Measurements from ENCODE around the gene KRT7.
A peak's percentile ranks its signal among the peaks of the same experiment; 100 is the strongest.

Gene KRT7

GRCh38 chr12:52211716-52212585 lies 21.1 kb upstream of the KRT7 start:
- no peak for DNase-seq (ENCODE audit: low spot score)

- DNase-seq (ENCODE audit: low spot score) = no peak
Observed at GRCh38 chr12:52212701-52213563, 20.1 kb upstream of the KRT7 start.

- DNase-seq (ENCODE audit: low spot score) = peak; percentile 61
Observed at GRCh38 chr12:52213564-52214420, 19.3 kb upstream of the KRT7 start.

GRCh38 chr12:52214421-52214802 lies 18.6 kb upstream of the KRT7 start:
- no peak for DNase-seq (ENCODE audit: low spot score)

- DNase-seq (ENCODE audit: low spot score) = no peak
Observed at GRCh38 chr12:52215587-52216031, 17.4 kb upstream of the KRT7 start.

GRCh38 chr12:52216100-52216499 lies 16.9 kb upstream of the KRT7 start:
- DNase-seq (ENCODE audit: low spot score) = no peak

GRCh38 chr12:52216807-52217206 lies 16.2 kb upstream of the KRT7 start:
- no peak for DNase-seq (ENCODE audit: low spot score)

- no peak for DNase-seq (ENCODE audit: low spot score)
Observed at GRCh38 chr12:52217223-52217622, 15.8 kb upstream of the KRT7 start.

GRCh38 chr12:52218001-52218400 lies 15.0 kb upstream of the KRT7 start:
- no peak for DNase-seq (ENCODE audit: low spot score)

GRCh38 chr12:52220477-52220876 lies 12.6 kb upstream of the KRT7 start:
- DNase-seq (ENCODE audit: low spot score) = no peak

- DNase-seq (ENCODE audit: low spot score) = no peak
Observed at GRCh38 chr12:52221070-52221781, 11.8 kb upstream of the KRT7 start.

- DNase-seq (ENCODE audit: low spot score) = no peak
Observed at GRCh38 chr12:52221912-52222457, 11.1 kb upstream of the KRT7 start.

GRCh38 chr12:52222692-52223091 lies 10.4 kb upstream of the KRT7 start:
- DNase-seq (ENCODE audit: low spot score) = no peak

GRCh38 chr12:52223406-52224039 lies 9.5 kb upstream of the KRT7 start:
- no peak for DNase-seq (ENCODE audit: low spot score)

- DNase-seq (ENCODE audit: low spot score) = no peak
Observed at GRCh38 chr12:52224151-52224550, 8.9 kb upstream of the KRT7 start.

- DNase-seq (ENCODE audit: low spot score) = no peak
Observed at GRCh38 chr12:52225752-52226151, 7.3 kb upstream of the KRT7 start.

- DNase-seq (ENCODE audit: low spot score) = no peak
Observed at GRCh38 chr12:52226446-52226845, 6.6 kb upstream of the KRT7 start.

GRCh38 chr12:52227606-52228166 lies 5.4 kb upstream of the KRT7 start:
- DNase-seq (ENCODE audit: low spot score) = no peak

GRCh38 chr12:52228366-52228765 lies 4.7 kb upstream of the KRT7 start:
- no peak for DNase-seq (ENCODE audit: low spot score)

GRCh38 chr12:52228931-52229330 lies 4.1 kb upstream of the KRT7 start:
- no peak for DNase-seq (ENCODE audit: low spot score)
